HepG2 (cell line): ENCODE results near the gene CYP46A1. TPM values are rescaled to one million over a fixed set of nuclear protein-coding genes. Genes with fewer than 3 reads are reported as not detected.

ENCODE experiments used
- CAMTA2 ChIP-seq: sonication (generic); formaldehyde crosslinking; IDR thresholded peaks from 2 replicates; pipeline ENCODE4 v1.4.0; 2020; ENCODE audit warnings: mild to moderate bottlenecking, missing genetic modification reagents, borderline replicate concordance
- CREB1 ChIP-seq, 2 experiments: fragments of 450-650 bp in 1 of 2; IDR thresholded peaks; 2 replicates each; pipeline ENCODE4 v1.6.1; 2016 to 2017; ENCODE audit warnings: control low read depth in 1 of 2, mild to moderate bottlenecking in 1 of 2, missing compliant biosample characterization in 1 of 2, missing genetic modification characterization in 1 of 2
- E2F1 ChIP-seq: sonication (generic); formaldehyde crosslinking; IDR thresholded peaks from 2 replicates; pipeline ENCODE4 v1.5.0; 2020; ENCODE audit warnings: missing genetic modification reagents
- FOXP1 ChIP-seq, 2 experiments: fragments of 450-650 bp in 1 of 2; IDR thresholded peaks; 2 replicates each; pipeline ENCODE4 v1.6.1; 2017 to 2018; ENCODE audit warnings: antibody characterized with exemption in 1 of 2
- GMEB1 ChIP-seq: sonication (generic); formaldehyde crosslinking; IDR thresholded peaks from 2 replicates; pipeline ENCODE4 v1.5.1; 2020; ENCODE audit warnings: missing genetic modification reagents, mild to moderate bottlenecking, borderline replicate concordance
- HINFP ChIP-seq: sonication (generic); formaldehyde crosslinking; IDR thresholded peaks from 2 replicates; pipeline ENCODE4 v1.4.0; 2020; ENCODE audit warnings: low read depth, mild to moderate bottlenecking, missing genetic modification reagents
- HNF4A ChIP-seq: sonication (generic); formaldehyde crosslinking; IDR thresholded peaks from 2 replicates; pipeline ENCODE4 v1.4.0; 2020; ENCODE audit warnings: missing genetic modification reagents
- HOXA3 ChIP-seq: sonication (generic); formaldehyde crosslinking; IDR thresholded peaks from 2 replicates; pipeline ENCODE4 v1.5.0; 2020; ENCODE audit warnings: missing genetic modification reagents
- KLF16 ChIP-seq, 2 experiments: sonication (generic) in 1 of 2; formaldehyde crosslinking in 1 of 2; IDR thresholded peaks; 2 replicates each; pipeline versions ENCODE4 v1.6.1 to v1.8.0; 2016 to 2023; ENCODE audit warnings: missing genetic modification reagents in 2 of 2, missing compliant biosample characterization in 1 of 2
- PATZ1 ChIP-seq: sonication (generic); formaldehyde crosslinking; IDR thresholded peaks from 2 replicates; pipeline ENCODE4 v1.4.0; 2020; ENCODE audit warnings: missing genetic modification reagents
- TBX2 ChIP-seq: sonication (generic); formaldehyde crosslinking; IDR thresholded peaks from 2 replicates; pipeline ENCODE4 v1.5.0; 2020; ENCODE audit warnings: missing genetic modification reagents, mild to moderate bottlenecking, borderline replicate concordance
- TCF7 ChIP-seq: sonication (generic); IDR thresholded peaks from 2 replicates; pipeline ENCODE4 v1.6.1; 2016; ENCODE audit warnings: antibody characterized with exemption, low read depth
- THAP8 ChIP-seq: sonication (generic); formaldehyde crosslinking; IDR thresholded peaks from 2 replicates; pipeline ENCODE4 v1.5.1; 2020; ENCODE audit warnings: missing genetic modification reagents, mild to moderate bottlenecking, borderline replicate concordance
- ZBTB10 ChIP-seq: sonication (generic); formaldehyde crosslinking; IDR thresholded peaks from 2 replicates; pipeline ENCODE4 v1.4.0; 2020; ENCODE audit warnings: missing genetic modification reagents, borderline replicate concordance
- ZFP82 ChIP-seq: sonication (generic); formaldehyde crosslinking; IDR thresholded peaks from 2 replicates; pipeline ENCODE4 v1.5.1; 2020; ENCODE audit warnings: mild to moderate bottlenecking, missing genetic modification reagents, borderline replicate concordance
- ZNF44 ChIP-seq: sonication (generic); formaldehyde crosslinking; IDR thresholded peaks from 2 replicates; pipeline ENCODE4 v1.5.1; 2020; ENCODE audit warnings: mild to moderate bottlenecking, missing genetic modification reagents
- ZNF788 ChIP-seq: sonication (generic); formaldehyde crosslinking; IDR thresholded peaks from 2 replicates; pipeline ENCODE4 v1.5.0; 2020; ENCODE audit warnings: mild to moderate bottlenecking, missing genetic modification reagents, borderline replicate concordance
- polyA plus RNA-seq, 8 experiments: library from polyadenylated mRNA; depleted of rRNA in 3 of 8; stranded (reverse) in 7 of 8; unstranded in 1 of 8; fragments of >200 nt; fragmentation: Illumina TruSeq in 4 of 8; extraction: Trizol in 4 of 8; gene quantifications; 2 replicates each; pipeline versions ENCODE4 v1.2.1 to v1.2.3, GENCODE V29; 2011 to 2016; ENCODE audit warnings: low read depth in 4 of 8, missing spikeins in 1 of 8, mixed read lengths in 1 of 8; ENCODE audit not compliant: insufficient read depth in 1 of 8
- total RNA-seq, 5 experiments: library from RNA; depleted of rRNA; stranded (reverse); fragments of >200 nt; fragmentation: Illumina TruSeq; extraction: Trizol; gene quantifications; 2 replicates each; pipeline ENCODE4 v1.2.3, GENCODE V29; 2016; ENCODE audit warnings: low read depth in 1 of 5

CYP46A1 gene
- total and polyA plus RNA-seq, 2 of the 13 experiments (the other 11 are each of a cell fraction or from before 2014, with no cell fraction given) = not detected

- 0 out of 2 replicates have a peak, but pooled peaks have one; percentile 51 for TF ChIP-seq ZBTB10
- peak; percentile 74 for TF ChIP-seq HNF4A (CRISPR knock-in tag)
- no peak for TF ChIP-seq KLF16 (CRISPR knock-in tag; IDR thresholded peaks at IDR 0.05)
- TF ChIP-seq ZNF44 = no peak
- peak; percentile 92 for TF ChIP-seq CREB1 (IDR thresholded peaks at IDR 0.05)
- TF ChIP-seq CREB1 (CRISPR knock-in tag; IDR thresholded peaks at IDR 0.05) = peak; percentile 97
- no peak; the same call in 1 of the 2 replicates for TF ChIP-seq PATZ1 (CRISPR knock-in tag)
- peak; percentile 35; the same call in 1 of the 2 replicates for TF ChIP-seq E2F1
- no peak for TF ChIP-seq ZFP82
- peak; percentile 64; the same call in 1 of the 2 replicates for TF ChIP-seq HOXA3 (CRISPR knock-in tag)
- no peak for TF ChIP-seq THAP8
- TF ChIP-seq HINFP (CRISPR knock-in tag) = no peak
- no peak for TF ChIP-seq CAMTA2
- peak; percentile 48; the same call in 1 of the 2 replicates for TF ChIP-seq TBX2
- no peak for TF ChIP-seq FOXP1 (IDR thresholded peaks at IDR 0.05)
- no peak for TF ChIP-seq FOXP1 (CRISPR knock-in tag; IDR thresholded peaks at IDR 0.05)
- TF ChIP-seq TCF7 = no peak
- TF ChIP-seq GMEB1 (CRISPR knock-in tag) = no peak
- TF ChIP-seq ZNF788 (CRISPR knock-in tag) = peak; percentile 59; the same call in 1 of the 2 replicates
Observed at GRCh38 chr14:99683619-99684409, at the start of gene CYP46A1 (continued).
